ENCODE data around the gene GLIS1.

Gene GLIS1

GRCh38 chr1:53593758-53594380, 145.1 kb downstream of the GLIS1 start:
- DNase-seq (ENCODE audit: low read depth in 3 of 3) = no peak

- DNase-seq (ENCODE audit: low read depth in 3 of 3) = no peak
Observed at GRCh38 chr1:53592985-53593757, 145.8 kb downstream of the GLIS1 start.

GRCh38 chr1:53592521-53592982, 146.4 kb downstream of the GLIS1 start:
- no peak for DNase-seq (ENCODE audit: low read depth in 3 of 3)

GRCh38 chr1:53591924-53592323, 147.0 kb downstream of the GLIS1 start:
- DNase-seq (ENCODE audit: low read depth in 3 of 3) = no peak

- no peak for DNase-seq (ENCODE audit: low read depth in 3 of 3)
Observed at GRCh38 chr1:53590531-53591515, 148.1 kb downstream of the GLIS1 start.

GRCh38 chr1:53590104-53590503, 148.9 kb downstream of the GLIS1 start:
- DNase-seq (ENCODE audit: low read depth in 3 of 3) = no peak

GRCh38 chr1:53589043-53589887, 149.7 kb downstream of the GLIS1 start:
- DNase-seq (ENCODE audit: low read depth in 3 of 3) = no peak

GRCh38 chr1:53588053-53588779, 150.7 kb downstream of the GLIS1 start:
- no peak for DNase-seq (ENCODE audit: low read depth in 3 of 3)

GRCh38 chr1:53587252-53587988, 151.5 kb downstream of the GLIS1 start:
- no peak for DNase-seq (ENCODE audit: low read depth in 3 of 3)

GRCh38 chr1:53586765-53587164, 152.2 kb downstream of the GLIS1 start:
- no peak for DNase-seq (ENCODE audit: low read depth in 3 of 3)

- no peak for DNase-seq (ENCODE audit: low read depth in 3 of 3)
Observed at GRCh38 chr1:53585565-53585964, 153.4 kb downstream of the GLIS1 start.

GRCh38 chr1:53585129-53585528, 153.8 kb downstream of the GLIS1 start:
- no peak for DNase-seq (ENCODE audit: low read depth in 3 of 3)

GRCh38 chr1:53584777-53585107, 154.2 kb downstream of the GLIS1 start:
- no peak for DNase-seq (ENCODE audit: low read depth in 3 of 3)

GRCh38 chr1:53583868-53584776, 154.8 kb downstream of the GLIS1 start:
- no peak for DNase-seq (ENCODE audit: low read depth in 3 of 3)

- DNase-seq (ENCODE audit: low read depth in 3 of 3) = no peak
Observed at GRCh38 chr1:53583021-53583867, 155.7 kb downstream of the GLIS1 start.

- no peak for DNase-seq (ENCODE audit: low read depth in 3 of 3)
Observed at GRCh38 chr1:53582211-53583020, 156.5 kb downstream of the GLIS1 start.

GRCh38 chr1:53581476-53581875, 157.5 kb downstream of the GLIS1 start:
- no peak for DNase-seq (ENCODE audit: low read depth in 3 of 3)

Data from stimulated activated CD4-positive, alpha-beta T cell treated with anti-CD3 and anti-CD28 coated beads, TNF-alpha, amount 100 ng/mL, for 4 hours (primary cell).